Aorta (tissue), 5 donors: ENCODE measurements around the gene URB1. TPM values are rescaled to one million over a fixed set of nuclear protein-coding genes. Genes with fewer than 3 reads are reported as not detected.
A peak's percentile ranks its signal among the peaks of the same experiment; 100 is the strongest.

Source experiments
- ATAC-seq: fragments of 200-7000 bp; cut with Tn5 transposase; one replicate; pipeline ENCODE4 v1.9.1; 2022; ENCODE audit warnings: moderate library complexity; ENCODE audit not compliant: low FRiP score
- DNase-seq, 2 donors: peaks; one replicate each; pipeline ENCODE4 v3.0.0-alpha.2; 2020
- H3K27ac ChIP-seq, 2 donors: one replicate each; pipeline ENCODE4 v1.5.1; 2013; ENCODE audit warnings: low read length in 2 of 2, mild to moderate bottlenecking in 2 of 2, moderate library complexity in 2 of 2, control low read depth in 1 of 2, inconsistent platforms in 1 of 2, low read depth in 1 of 2
- H3K27me3 ChIP-seq, 2 donors: one replicate each; pipeline ENCODE4 v1.6.1; 2013; ENCODE audit warnings: control low read depth in 1 of 2, low read length in 1 of 2, mild to moderate bottlenecking in 1 of 2, moderate library complexity in 1 of 2; ENCODE audit not compliant: insufficient read depth in 2 of 2, control insufficient read depth in 1 of 2
- H3K36me3 ChIP-seq, 2 donors: one replicate each; pipeline ENCODE4 v1.6.1; 2013; ENCODE audit warnings: control low read depth in 1 of 2, low read length in 1 of 2, mild to moderate bottlenecking in 1 of 2; ENCODE audit not compliant: insufficient read depth in 2 of 2, control insufficient read depth in 1 of 2
- H3K4me1 ChIP-seq, 2 donors: one replicate each; pipeline ENCODE4 v1.6.1; 2013; ENCODE audit warnings: low read length in 2 of 2, control low read depth in 1 of 2, mild to moderate bottlenecking in 1 of 2, moderate library complexity in 1 of 2; ENCODE audit not compliant: insufficient read depth in 2 of 2, control insufficient read depth in 1 of 2
- H3K4me3 ChIP-seq, 2 donors: one replicate each; pipeline ENCODE4 v1.5.1; 2013; ENCODE audit warnings: low read length in 2 of 2, control low read depth in 1 of 2, mild to moderate bottlenecking in 1 of 2
- H3K9me3 ChIP-seq: one replicate; pipeline ENCODE4 v1.6.1; 2013; ENCODE audit warnings: mild to moderate bottlenecking, low read length; ENCODE audit not compliant: control insufficient read depth
- WGBS, 2 donors: extraction: QIAGEN DNeasy Blood & Tissue Kit; methylation state at CpG; one replicate each; pipeline ENCODE4 v1.1.7; 2013; 5-methylcytosine and 5-hydroxymethylcytosine counted together
- intact Hi-C, 2 donors: fragments of 100-400 bp; cut with DNase I; formaldehyde crosslinking; loops; one replicate each; pipeline versions ENCODE4 v1.14.2 to v1.15.0; 2022
- polyA plus RNA-seq, 2 donors: library from polyadenylated mRNA; stranded (reverse); fragments of 200-250 nt; gene quantifications; one replicate each; pipeline ENCODE4 v1.2.3, GENCODE V29; 2013
- total RNA-seq, 2 donors: library from RNA; stranded (reverse); fragmentation: NEBNext Ultra II Directional; extraction: Animal tissue kit (Norgen Biotek cat#: 25700); gene quantifications; one replicate each; pipeline ENCODE4 v1.2.1, GENCODE V29; 2021
- donor health status: healthy with polysubstance abuse.
- donor health status: Bipolar disorder and iron deficiency.
- donor health status: DM: no; HTN: no; CAD: no.
- donor health status: DM: no; HTN: no; CAD: no.
- donor health status: DM: yes; HTN: yes; CAD: no.

Gene URB1
- total and polyA plus RNA-seq, 4 donors: 2.0 to 34.2 (median 13.0) TPM

DNA sequence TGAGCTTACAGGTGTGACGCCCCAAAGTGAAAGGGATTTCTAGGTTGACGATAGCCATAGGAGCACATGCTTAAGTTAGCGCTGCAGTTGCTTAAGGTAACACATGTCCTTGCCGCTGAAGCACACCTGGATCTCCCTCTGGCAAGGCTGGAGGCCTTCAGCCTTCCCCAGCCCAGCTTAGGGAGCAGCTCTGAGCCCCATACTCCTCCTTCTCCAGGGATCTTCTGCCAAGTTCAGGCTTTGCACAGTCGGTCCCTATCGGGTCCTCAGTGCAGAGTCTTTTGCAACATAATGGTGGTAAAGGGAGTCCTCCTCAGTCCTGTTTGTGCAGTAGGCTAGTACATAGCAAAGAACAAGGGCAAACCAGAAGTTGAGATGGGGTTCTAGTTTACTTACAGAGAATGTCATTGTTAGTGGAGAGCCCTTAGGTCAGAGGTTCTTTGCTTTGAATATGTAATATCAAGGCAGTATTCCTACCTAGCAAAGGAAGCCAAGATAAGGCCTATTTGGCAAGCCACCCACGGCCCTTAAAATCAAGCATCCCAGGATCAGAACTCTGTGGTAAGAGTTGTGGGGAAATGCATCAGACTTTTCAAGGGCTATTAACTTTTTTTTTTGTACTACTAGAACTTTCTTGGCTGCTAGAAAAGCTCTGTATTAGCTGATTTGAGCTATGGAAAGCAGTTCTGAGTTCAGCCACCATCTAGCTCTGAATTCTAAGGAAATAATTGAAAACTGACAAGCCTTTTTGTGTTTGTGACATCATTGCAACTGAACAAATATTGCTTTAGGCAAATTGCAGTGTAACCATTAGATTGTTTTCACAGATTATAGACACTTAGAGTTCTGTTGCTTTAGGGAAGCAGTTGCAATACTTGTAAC, 21.1 kb upstream of the URB1 start:
- ATAC-seq: peak; percentile 30
- DNase-seq: no peak
- no peaks in the 10 kb centered on the region for H3K9me3 ChIP-seq
- H3K4me3 ChIP-seq: peak overlapping the region; percentile 67 to 84
- H3K36me3 ChIP-seq: peaks cover 0 to 1% of the 10 kb centered on the region in 2 donors
- intact Hi-C loops: loop anchor here (5.0 to 10.0 kb wide), 4 partner anchors 48 to 153 kb away; no protein-coding TSS in a partner anchor
- H3K27me3 ChIP-seq: no peaks in the 10 kb centered on the region
- WGBS, 2 donors: 39 to 42% methylated on average over 7 of the region's 7 CpGs
- H3K4me1 ChIP-seq: peaks cover 0 to 5% of the 10 kb centered on the region in 2 donors
- peak overlapping the region; percentile 95 to 100 for H3K27ac ChIP-seq

DNA sequence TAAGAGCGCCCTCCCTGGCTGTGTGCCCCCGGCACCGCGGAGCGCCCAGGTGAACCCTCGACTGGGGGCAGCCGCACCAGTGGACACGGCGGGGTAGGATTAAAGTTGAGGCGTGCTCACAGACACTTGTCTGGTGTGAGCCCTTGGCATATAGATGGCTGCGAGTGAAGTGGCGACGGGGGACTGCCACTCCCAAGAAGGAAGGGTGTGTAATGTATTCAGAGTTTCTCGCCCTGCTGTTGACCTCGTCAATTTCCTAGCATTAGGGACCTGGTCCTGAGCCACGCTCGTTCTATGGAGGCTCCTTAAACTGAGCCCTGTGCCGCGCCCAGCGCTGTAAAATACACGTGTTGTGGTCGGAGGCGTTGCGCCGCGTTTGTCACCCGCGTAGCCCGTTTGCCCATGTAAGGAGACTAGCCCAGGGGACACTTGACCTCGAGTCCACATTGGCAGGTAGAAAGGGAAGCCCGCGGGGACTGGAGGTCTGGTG, 20.2 kb upstream of the URB1 start:
- peak overlapping the region; percentile 67 to 84 for H3K4me3 ChIP-seq
- ATAC-seq: peak; percentile 35
- H3K9me3 ChIP-seq: no peaks in the 10 kb centered on the region
- DNase-seq: peak; percentile 63 to 85
- H3K4me1 ChIP-seq: peaks cover 0 to 5% of the 10 kb centered on the region in 2 donors
- peaks cover 0 to 1% of the 10 kb centered on the region in 2 donors for H3K36me3 ChIP-seq
- 9 to 14% methylated on average over 32 of the region's 32 CpGs for WGBS, 2 donors
- H3K27ac ChIP-seq: peak overlapping the region; percentile 95 to 100
- intact Hi-C loops: loop anchor here (5.0 to 10.0 kb wide), 4 partner anchors 49 to 154 kb away; no protein-coding TSS in a partner anchor
- no peaks in the 10 kb centered on the region for H3K27me3 ChIP-seq

DNA sequence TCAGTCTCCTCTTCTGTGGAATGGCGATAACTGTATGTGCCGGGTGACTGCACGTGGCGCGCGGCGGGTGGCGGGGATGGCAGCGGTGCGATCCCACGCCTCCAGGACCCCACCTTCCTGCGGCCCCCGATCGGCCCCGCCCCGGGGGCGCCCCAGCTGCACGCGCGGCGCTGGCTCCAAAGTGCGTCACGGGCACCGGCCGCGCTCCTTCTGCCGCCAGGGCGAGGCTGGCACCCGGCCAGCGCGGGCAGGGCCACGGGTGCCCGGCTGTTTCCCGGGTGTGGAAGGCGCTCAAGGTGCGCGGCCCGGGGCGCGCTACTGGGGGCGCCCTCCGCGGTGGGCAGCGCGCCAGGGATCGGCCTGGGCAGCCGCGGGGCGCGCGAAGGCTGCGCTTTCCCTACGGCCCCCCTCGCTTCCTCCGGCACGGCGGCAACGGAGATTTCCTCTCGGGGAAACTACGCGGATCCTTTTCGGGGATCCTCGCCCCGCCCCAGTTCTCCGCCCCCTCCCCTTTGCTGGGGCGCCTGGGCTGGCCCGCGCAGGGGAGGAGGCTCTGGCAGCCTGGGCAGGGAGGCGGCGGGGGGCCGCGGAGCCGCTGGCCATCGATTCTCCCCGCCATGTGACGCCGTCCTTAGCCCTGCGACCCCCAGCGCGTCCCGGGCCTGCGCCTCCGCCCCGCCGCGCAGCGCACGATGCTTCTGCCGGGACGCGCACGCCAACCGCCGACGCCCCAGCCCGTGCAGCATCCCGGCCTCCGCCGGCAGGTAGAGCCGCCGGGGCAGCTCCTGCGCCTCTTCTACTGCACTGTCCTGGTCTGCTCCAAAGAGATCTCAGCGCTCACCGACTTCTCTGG, 19.6 kb upstream of the URB1 start, which contains the start of gene EVA1C:
Gene EVA1C (plus strand): TSS at position 545 of the 853 bp plus-strand sequence. CDS start 148 bp downstream, at position 693.
- intact Hi-C loops: loop anchor here (5.0 to 10.0 kb wide), 4 partner anchors 50 to 155 kb away; no protein-coding TSS in a partner anchor
- H3K4me1 ChIP-seq: peaks cover 0 to 5% of the 10 kb centered on the region in 2 donors
- H3K27ac ChIP-seq: peak within 1 kb of the TSS; percentile 99 to 100
- peak; percentile 82 for ATAC-seq
- no peaks in the 10 kb centered on the region for H3K36me3 ChIP-seq
- peak within 1 kb of the TSS; percentile 67 to 84 for H3K4me3 ChIP-seq
- H3K27me3 ChIP-seq: no peaks in the 10 kb centered on the region
- peak; percentile 72 to 90 for DNase-seq
- H3K9me3 ChIP-seq: no peaks in the 10 kb centered on the region
- 0% methylated on average over 72 to 104 of the region's 104 CpGs for WGBS, 2 donors

DNA sequence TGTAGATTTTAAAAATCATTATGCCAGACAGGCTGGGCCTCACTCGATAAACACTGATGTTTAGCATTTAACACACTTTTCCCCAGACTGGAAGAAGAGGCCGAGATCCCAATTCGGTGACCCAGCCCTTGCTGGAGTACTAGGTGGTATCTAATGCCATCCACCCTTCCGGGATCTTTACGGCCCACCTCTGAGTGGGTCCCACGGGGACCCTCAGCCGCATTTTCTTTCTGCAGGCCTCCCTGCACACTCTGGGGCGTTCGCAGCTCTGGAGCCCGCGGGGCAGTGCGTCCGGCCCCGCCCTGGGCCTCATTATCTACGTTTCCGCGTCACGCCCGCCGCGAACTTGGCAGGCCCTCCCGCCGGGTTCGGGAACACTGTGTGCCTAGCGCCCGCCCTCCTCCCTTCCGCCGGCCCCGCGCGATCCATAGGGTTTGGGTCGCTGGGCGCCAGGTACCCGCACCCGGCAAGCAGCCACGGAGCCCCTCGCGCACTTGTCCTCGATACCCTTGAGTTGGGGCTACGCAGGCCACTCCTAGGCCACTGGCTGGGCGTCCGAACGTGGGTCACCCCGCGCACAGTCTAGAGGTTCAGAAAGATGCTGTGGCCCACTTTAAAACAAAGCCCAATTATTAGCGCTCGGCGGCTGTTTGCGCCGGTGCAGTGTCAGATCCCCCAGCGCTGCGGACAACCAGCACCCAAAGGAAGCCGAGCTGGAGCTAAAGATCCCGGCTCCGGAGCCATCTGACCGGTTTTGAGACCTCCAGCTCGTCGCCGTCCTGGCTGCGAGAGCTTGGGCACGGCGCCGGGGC, 18.7 kb upstream of the URB1 start:
- Histone ChIP-seq H3K4me3 (peak overlapping the region; percentile 67 to 84), H3K36me3 (no peaks in the 10 kb centered on the region), H3K4me1 (peaks cover 0 to 5% of the 10 kb centered on the region in 2 donors), H3K9me3 (no peaks in the 10 kb centered on the region), H3K27ac (peak overlapping the region; percentile 99 to 100), H3K27me3 (no peaks in the 10 kb centered on the region)
- DNase-seq (peak; percentile 93 to 97), ATAC-seq (peak; percentile 92)
- 0 to 1% methylated on average over 61 to 63 of the region's 63 CpGs for WGBS, 2 donors
- intact Hi-C loops: loop anchor here (5.0 to 10.0 kb wide), 4 partner anchors 51 to 156 kb away; no protein-coding TSS in a partner anchor

DNA sequence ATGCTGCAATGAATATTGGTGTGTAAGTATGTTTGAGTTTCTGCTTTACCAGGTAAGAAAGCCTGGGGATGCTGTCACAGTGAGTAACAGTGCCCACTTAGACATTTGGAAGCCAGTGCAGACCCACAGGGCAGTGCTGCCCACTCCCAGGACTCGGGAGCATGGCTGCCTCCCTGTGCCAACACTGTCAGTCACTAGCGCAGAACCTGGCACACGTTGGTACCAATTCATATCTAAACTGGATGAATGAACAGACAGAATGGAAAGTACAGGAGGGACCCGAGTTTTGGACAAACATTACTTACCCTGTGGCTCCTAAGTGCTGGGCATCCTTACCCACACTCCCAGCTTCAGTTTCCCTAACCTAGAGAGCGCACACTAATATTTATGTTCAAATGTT, 18.1 kb upstream of the URB1 start:
- no peaks in the 10 kb centered on the region for H3K27me3 ChIP-seq
- WGBS, 2 donors: 19 to 28% methylated on average over 5 of the region's 5 CpGs
- ATAC-seq: no peak
- H3K4me3 ChIP-seq: peak overlapping the region in 1 of 2 donors; percentile 67
- peak overlapping the region; percentile 72 to 100 for H3K27ac ChIP-seq
- no peaks in the 10 kb centered on the region for H3K9me3 ChIP-seq
- no peak for DNase-seq
- intact Hi-C loops: loop anchor here (5.0 to 10.0 kb wide), 4 partner anchors 51 to 156 kb away; no protein-coding TSS in a partner anchor
- H3K4me1 ChIP-seq: peaks cover 0 to 5% of the 10 kb centered on the region in 2 donors
- no peaks in the 10 kb centered on the region for H3K36me3 ChIP-seq

DNA sequence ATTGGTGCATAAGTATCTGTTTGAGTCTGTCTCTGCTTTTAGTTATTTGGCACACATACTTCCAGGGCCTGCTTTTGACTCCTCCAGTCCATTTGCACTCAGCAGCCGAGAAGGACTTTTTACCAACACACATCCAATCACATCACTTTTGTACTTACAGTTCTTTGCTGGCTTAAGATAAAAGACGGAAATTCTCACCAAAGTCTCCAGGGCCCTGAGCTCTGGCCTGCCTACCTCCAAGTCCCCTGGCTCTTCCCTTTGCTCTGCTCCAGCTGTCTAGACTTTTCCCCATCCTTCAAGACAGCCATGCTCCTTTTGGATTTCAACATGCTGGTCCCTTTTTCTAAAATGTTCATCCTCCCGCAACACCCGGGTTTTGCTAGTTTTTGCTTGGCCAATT, 17.5 kb upstream of the URB1 start:
- no peaks in the 10 kb centered on the region for H3K27me3 ChIP-seq
- 60 to 69% methylated on average over 4 of the region's 4 CpGs for WGBS, 2 donors
- ATAC-seq: no peak
- no peak for DNase-seq
- H3K27ac ChIP-seq: peak overlapping the region; percentile 72 to 100
- H3K4me1 ChIP-seq: peaks cover 0 to 3% of the 10 kb centered on the region in 2 donors
- H3K9me3 ChIP-seq: no peaks in the 10 kb centered on the region
- no peak overlapping the region for H3K4me3 ChIP-seq
- H3K36me3 ChIP-seq: no peaks in the 10 kb centered on the region
- intact Hi-C loops: loop anchor here (5.0 to 10.0 kb wide), 4 partner anchors 52 to 157 kb away; no protein-coding TSS in a partner anchor

DNA sequence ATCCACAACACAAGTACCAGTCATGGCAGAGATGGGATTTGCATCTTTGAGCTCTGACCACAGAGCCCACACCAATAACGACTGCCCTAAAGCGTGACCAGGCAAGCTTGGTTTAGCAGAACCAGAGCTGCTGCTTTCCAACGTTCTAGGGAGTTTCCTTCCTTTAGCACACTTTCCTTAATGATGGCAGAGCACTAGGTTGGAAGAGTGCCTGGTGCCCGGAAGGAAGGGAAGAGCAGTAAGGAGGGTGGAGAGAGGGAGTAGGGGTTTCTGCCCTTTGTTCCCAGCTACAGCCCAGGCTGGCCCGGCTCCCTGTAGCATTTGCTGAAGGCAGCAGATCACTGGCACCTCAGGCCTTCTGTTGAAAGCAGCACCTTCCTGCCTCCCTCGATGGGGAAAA, 13.6 kb upstream of the URB1 start:
- H3K27ac ChIP-seq: no peak overlapping the region
- H3K4me3 ChIP-seq: no peak overlapping the region
- H3K36me3 ChIP-seq: no peaks in the 10 kb centered on the region
- H3K27me3 ChIP-seq: no peaks in the 10 kb centered on the region
- no peaks in the 10 kb centered on the region for H3K9me3 ChIP-seq
- ATAC-seq (no peak), DNase-seq (no peak)
- WGBS, 2 donors: 51 to 63% methylated on average over 6 of the region's 6 CpGs
- H3K4me1 ChIP-seq: no peaks in the 10 kb centered on the region
- intact Hi-C loops: no loop called here
